ENCODE data around the gene GALK1. TPM values are rescaled to one million over a fixed set of nuclear protein-coding genes. Genes with fewer than 3 reads are reported as not detected.

The GALK1 gene
- total and polyA plus RNA-seq, 2 of the 13 experiments (the other 11 are each of a cell fraction or from before 2014, with no cell fraction given): 59.9 to 93.6 TPM

DNA sequence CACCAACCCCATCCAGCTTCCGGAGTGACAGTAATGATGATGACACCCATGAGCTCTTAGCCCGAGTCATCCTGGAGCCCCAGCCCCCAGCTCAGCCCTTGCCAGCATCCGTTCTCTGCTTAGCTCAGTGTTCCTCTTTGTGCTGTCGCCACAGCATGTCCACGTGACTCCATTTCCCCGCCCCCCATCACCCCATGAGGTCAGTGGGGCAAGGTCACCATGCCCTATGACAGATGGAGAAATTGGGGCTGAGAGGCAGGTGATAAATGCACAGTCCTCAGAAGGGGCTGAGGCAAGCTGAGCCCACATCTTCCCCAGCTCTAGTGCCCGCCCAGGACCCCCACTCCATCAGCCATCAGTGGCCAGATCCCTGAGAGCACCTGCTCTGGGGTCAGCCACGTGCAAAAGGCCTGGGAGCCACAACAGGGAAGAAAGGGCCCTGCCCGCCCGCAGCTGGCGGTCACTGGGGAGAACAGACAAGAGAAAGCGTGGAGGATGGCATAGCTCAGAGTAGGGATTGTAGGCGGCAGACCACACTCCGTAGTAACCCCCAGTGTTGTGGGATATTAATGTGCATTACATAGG is 26.7 kb downstream of the GALK1 start (continued):
- TF ChIP-seq, protein P1, sequence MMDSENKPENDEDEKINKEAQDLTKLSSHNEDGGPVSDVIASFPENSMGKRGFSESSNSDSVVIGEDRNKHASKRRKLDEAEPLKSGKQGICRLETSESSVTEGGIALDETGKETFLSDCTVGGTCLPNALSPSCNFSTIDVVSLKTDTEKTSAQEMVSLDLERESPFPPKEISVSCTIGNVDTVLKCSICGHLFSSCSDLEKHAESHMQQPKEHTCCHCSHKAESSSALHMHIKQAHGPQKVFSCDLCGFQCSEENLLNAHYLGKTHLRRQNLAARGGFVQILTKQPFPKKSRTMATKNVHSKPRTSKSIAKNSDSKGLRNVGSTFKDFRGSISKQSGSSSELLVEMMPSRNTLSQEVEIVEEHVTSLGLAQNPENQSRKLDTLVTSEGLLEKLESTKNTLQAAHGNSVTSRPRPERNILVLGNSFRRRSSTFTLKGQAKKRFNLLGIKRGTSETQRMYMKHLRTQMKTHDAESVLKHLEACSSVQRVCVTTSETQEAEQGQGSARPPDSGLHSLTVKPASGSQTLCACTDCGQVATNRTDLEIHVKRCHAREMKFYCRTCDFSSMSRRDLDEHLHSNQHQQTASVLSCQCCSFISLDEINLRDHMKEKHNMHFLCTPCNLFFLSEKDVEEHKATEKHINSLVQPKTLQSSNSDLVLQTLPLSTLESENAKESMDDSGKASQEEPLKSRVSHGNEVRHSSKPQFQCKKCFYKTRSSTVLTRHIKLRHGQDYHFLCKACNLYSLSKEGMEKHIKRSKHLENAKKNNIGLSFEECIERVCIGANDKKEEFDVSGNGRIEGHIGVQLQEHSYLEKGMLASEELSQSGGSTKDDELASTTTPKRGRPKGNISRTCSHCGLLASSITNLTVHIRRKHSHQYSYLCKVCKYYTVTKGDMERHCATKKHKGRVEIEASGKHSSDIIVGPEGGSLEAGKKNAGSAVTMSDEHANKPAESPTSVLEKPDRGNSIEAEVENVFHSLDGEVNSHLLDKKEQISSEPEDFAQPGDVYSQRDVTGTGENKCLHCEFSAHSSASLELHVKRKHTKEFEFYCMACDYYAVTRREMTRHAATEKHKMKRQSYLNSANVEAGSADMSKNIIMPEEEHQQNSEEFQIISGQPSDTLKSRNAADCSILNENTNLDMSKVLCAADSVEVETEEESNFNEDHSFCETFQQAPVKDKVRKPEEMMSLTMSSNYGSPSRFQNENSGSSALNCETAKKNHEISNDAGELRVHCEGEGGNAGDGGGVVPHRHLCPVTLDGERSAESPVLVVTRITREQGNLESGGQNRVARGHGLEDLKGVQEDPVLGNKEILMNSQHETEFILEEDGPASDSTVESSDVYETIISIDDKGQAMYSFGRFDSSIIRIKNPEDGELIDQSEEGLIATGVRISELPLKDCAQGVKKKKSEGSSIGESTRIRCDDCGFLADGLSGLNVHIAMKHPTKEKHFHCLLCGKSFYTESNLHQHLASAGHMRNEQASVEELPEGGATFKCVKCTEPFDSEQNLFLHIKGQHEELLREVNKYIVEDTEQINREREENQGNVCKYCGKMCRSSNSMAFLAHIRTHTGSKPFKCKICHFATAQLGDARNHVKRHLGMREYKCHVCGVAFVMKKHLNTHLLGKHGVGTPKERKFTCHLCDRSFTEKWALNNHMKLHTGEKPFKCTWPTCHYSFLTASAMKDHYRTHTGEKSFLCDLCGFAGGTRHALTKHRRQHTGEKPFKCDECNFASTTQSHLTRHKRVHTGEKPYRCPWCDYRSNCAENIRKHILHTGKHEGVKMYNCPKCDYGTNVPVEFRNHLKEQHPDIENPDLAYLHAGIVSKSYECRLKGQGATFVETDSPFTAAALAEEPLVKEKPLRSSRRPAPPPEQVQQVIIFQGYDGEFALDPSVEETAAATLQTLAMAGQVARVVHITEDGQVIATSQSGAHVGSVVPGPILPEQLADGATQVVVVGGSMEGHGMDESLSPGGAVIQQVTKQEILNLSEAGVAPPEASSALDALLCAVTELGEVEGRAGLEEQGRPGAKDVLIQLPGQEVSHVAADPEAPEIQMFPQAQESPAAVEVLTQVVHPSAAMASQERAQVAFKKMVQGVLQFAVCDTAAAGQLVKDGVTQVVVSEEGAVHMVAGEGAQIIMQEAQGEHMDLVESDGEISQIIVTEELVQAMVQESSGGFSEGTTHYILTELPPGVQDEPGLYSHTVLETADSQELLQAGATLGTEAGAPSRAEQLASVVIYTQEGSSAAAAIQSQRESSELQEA (CRISPR knock-in tag; IDR thresholded peaks at IDR 0.05; ENCODE audit: not compliant biosample characterization): no peak
- no peak; the same call in 1 of the 2 replicates for TF ChIP-seq DPF2 (CRISPR knock-in tag; IDR thresholded peaks at IDR 0.05; ENCODE audit: borderline replicate concordance, low read depth)
- no peak for TF ChIP-seq JUNB (CRISPR knock-in tag; IDR thresholded peaks at IDR 0.05; ENCODE audit: borderline replicate concordance)
- TF ChIP-seq SRSF4 (IDR thresholded peaks at IDR 0.05; ENCODE audit: low read depth, low read length, poor library complexity, severe bottlenecking): no peak
- no peak for TF ChIP-seq FOXK2 (IDR thresholded peaks at IDR 0.05)
- TF ChIP-seq SRSF1 (optimal IDR thresholded peaks at IDR 0.05; ENCODE audit: low read depth, low read length): no peak
- TF ChIP-seq MTA3 (CRISPR knock-in tag; IDR thresholded peaks at IDR 0.05): no peak
- no peak for TF ChIP-seq TRIM24 (CRISPR knock-in tag; IDR thresholded peaks at IDR 0.05)
- TF ChIP-seq RFX5 (IDR thresholded peaks at IDR 0.05; ENCODE audit: low read depth, low read length): no peak
- TF ChIP-seq KDM1A (CRISPR knock-in tag; IDR thresholded peaks at IDR 0.05): no peak
- TF ChIP-seq AHR (CRISPR knock-in tag; IDR thresholded peaks at IDR 0.05): no peak
- TF ChIP-seq, protein P2, sequence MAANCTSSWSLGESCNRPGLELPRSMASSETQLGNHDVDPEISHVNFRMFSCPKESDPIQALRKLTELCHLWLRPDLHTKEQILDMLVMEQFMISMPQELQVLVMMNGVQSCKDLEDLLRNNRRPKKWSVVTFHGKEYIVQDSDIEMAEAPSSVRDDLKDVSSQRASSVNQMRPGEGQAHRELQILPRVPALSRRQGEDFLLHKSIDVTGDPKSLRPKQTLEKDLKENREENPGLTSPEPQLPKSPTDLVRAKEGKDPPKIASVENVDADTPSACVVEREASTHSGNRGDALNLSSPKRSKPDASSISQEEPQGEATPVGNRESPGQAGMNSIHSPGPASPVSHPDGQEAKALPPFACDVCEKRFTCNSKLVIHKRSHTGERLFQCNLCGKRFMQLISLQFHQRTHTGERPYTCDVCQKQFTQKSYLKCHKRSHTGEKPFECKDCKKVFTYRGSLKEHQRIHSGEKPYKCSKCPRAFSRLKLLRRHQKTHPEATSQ (CRISPR knock-in tag; IDR thresholded peaks at IDR 0.05; ENCODE audit: borderline replicate concordance): no peak
- no peak for TF ChIP-seq HNRNPL (IDR thresholded peaks at IDR 0.05; ENCODE audit: low read depth, low read length)
- TF ChIP-seq NR3C1 (CRISPR knock-in tag; IDR thresholded peaks at IDR 0.05): no peak
- TF ChIP-seq, protein P3, sequence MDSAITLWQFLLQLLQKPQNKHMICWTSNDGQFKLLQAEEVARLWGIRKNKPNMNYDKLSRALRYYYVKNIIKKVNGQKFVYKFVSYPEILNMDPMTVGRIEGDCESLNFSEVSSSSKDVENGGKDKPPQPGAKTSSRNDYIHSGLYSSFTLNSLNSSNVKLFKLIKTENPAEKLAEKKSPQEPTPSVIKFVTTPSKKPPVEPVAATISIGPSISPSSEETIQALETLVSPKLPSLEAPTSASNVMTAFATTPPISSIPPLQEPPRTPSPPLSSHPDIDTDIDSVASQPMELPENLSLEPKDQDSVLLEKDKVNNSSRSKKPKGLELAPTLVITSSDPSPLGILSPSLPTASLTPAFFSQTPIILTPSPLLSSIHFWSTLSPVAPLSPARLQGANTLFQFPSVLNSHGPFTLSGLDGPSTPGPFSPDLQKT (CRISPR knock-in tag; IDR thresholded peaks at IDR 0.05; ENCODE audit: borderline replicate concordance): no peak
- TF ChIP-seq ZNF567 (CRISPR knock-in tag; IDR thresholded peaks at IDR 0.05; ENCODE audit: borderline replicate concordance): no peak
- no peak for TF ChIP-seq ZFAT (CRISPR knock-in tag; conservative IDR thresholded peaks at IDR 0.05)
- TF ChIP-seq ZFP37 (CRISPR knock-in tag; IDR thresholded peaks at IDR 0.05; ENCODE audit: borderline replicate concordance): no peak
- no peak for TF ChIP-seq MAF1 (CRISPR knock-in tag; IDR thresholded peaks at IDR 0.05; ENCODE audit: borderline replicate concordance)
- TF ChIP-seq KDM2A (CRISPR knock-in tag; IDR thresholded peaks at IDR 0.05; ENCODE audit: borderline replicate concordance, low read depth): no peak
- no peak for TF ChIP-seq NFKBIZ (CRISPR knock-in tag; IDR thresholded peaks at IDR 0.05)

All from HepG2 (cell line).